ENCODE results near the gene COX14.

- TF ChIP-seq FOXM1 (IDR thresholded peaks at IDR 0.05; ENCODE audit: borderline replicate concordance): no peak
- no peak for TF ChIP-seq BHLHE40 (IDR thresholded peaks at IDR 0.05; ENCODE audit: borderline replicate concordance)
- TF ChIP-seq ZNF384 (IDR thresholded peaks at IDR 0.05): no peak
- no peak for TF ChIP-seq ARNT (IDR thresholded peaks at IDR 0.05)
- TF ChIP-seq SP1 (IDR thresholded peaks at IDR 0.05): no peak
- TF ChIP-seq SUZ12 (IDR thresholded peaks at IDR 0.05): no peak
- TF ChIP-seq NFRKB (IDR thresholded peaks at IDR 0.05): no peak
- no peak for TF ChIP-seq PKNOX1 (IDR thresholded peaks at IDR 0.05)
- no peak for TF ChIP-seq TARDBP (IDR thresholded peaks at IDR 0.05)
- TF ChIP-seq HDGF (IDR thresholded peaks at IDR 0.05; ENCODE audit: borderline replicate concordance): no peak
- no peak for TF ChIP-seq CTBP1 (IDR thresholded peaks at IDR 0.05; ENCODE audit: borderline replicate concordance)
- no peak for TF ChIP-seq ELF4 (IDR thresholded peaks at IDR 0.05)
These were observed 7.4 kb downstream of the COX14 start for GRCh38 chr12:50119387-50119786.
